GM23338 (cell line): Measurements from ENCODE around the gene C1QTNF8.

Experiments
- CREB1 ChIP-seq: fragments of 250-450 bp; sonication (Bioruptor Pico); IDR thresholded peaks from 2 replicates; pipeline ENCODE4 v1.5.0; 2020; ENCODE audit warnings: low read depth, mild to moderate bottlenecking, moderate library complexity
- EZH2 ChIP-seq: fragments of 200-600 bp; sonication (generic); IDR thresholded peaks from one replicate; pipeline ENCODE4 v1.8.0; 2017; ENCODE audit warnings: antibody characterized with exemption, mild to moderate bottlenecking, low read depth; ENCODE audit not compliant: unreplicated experiment
- EZH2phosphoT487 ChIP-seq: fragments of 200-600 bp; sonication (generic); IDR thresholded peaks from one replicate; pipeline ENCODE4 v1.8.1; 2018; ENCODE audit warnings: antibody characterized with exemption; ENCODE audit not compliant: unreplicated experiment
- POLR2AphosphoS5 ChIP-seq: IDR thresholded peaks from 2 replicates; pipeline ENCODE4 v1.6.1; 2016; ENCODE audit warnings: antibody characterized with exemption, low read depth
- STAT1 ChIP-seq: IDR thresholded peaks from one replicate; pipeline ENCODE4 v1.6.1; 2016; ENCODE audit warnings: antibody characterized with exemption; ENCODE audit not compliant: unreplicated experiment
- TF ChIP-seq, protein P1 (sequence below), 2 experiments: fragments of 200-600 bp in 1 of 2; sonication (generic) in 1 of 2; conservative IDR thresholded peaks; 2 replicates each; pipeline versions ENCODE4 v1.5.1 to v1.6.1; 2016 to 2017; ENCODE audit warnings: antibody characterized with exemption in 2 of 2, low read depth in 2 of 2, mild to moderate bottlenecking in 2 of 2, moderate library complexity in 1 of 2
- TF ChIP-seq, protein P2 (sequence below): IDR thresholded peaks from one replicate; pipeline ENCODE4 v1.6.1; 2018; ENCODE audit warnings: antibody characterized with exemption; ENCODE audit not compliant: unreplicated experiment
- TF ChIP-seq, protein P3 (sequence below): IDR thresholded peaks from 2 replicates; pipeline ENCODE4 v1.6.1; 2016; ENCODE audit warnings: antibody characterized with exemption

DNA sequence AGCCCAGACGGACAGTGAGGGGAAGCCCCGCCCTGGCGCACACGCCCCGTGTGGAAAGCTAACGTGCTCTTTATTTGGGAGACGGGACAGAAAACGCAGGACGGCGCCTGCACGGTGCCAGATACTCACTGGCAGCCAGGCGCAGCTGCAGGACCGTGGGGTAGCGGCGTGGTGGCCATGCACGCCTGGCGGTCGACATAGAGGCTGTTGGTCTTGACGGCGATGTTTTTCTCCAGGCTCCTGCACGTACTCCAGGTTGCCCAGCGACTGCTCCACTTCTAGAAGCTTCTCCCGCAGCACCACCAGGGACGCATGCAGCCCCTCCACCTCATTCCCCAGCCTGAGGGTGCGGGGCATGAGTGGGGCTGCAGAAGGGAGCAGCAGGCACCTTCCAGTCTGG lies 5.1 kb upstream of the C1QTNF8 start:
- TF ChIP-seq EZH2 = no peak
- no peak for TF ChIP-seq POLR2AphosphoS5
- no peak for TF ChIP-seq EZH2phosphoT487
- TF ChIP-seq, protein P1, sequence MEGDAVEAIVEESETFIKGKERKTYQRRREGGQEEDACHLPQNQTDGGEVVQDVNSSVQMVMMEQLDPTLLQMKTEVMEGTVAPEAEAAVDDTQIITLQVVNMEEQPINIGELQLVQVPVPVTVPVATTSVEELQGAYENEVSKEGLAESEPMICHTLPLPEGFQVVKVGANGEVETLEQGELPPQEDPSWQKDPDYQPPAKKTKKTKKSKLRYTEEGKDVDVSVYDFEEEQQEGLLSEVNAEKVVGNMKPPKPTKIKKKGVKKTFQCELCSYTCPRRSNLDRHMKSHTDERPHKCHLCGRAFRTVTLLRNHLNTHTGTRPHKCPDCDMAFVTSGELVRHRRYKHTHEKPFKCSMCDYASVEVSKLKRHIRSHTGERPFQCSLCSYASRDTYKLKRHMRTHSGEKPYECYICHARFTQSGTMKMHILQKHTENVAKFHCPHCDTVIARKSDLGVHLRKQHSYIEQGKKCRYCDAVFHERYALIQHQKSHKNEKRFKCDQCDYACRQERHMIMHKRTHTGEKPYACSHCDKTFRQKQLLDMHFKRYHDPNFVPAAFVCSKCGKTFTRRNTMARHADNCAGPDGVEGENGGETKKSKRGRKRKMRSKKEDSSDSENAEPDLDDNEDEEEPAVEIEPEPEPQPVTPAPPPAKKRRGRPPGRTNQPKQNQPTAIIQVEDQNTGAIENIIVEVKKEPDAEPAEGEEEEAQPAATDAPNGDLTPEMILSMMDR (conservative IDR thresholded peaks at IDR 0.05; ENCODE audit: low read depth in 2 of 2) = no peak
- TF ChIP-seq CREB1 (CRISPR knock-in tag) = no peak
- TF ChIP-seq, protein P2, sequence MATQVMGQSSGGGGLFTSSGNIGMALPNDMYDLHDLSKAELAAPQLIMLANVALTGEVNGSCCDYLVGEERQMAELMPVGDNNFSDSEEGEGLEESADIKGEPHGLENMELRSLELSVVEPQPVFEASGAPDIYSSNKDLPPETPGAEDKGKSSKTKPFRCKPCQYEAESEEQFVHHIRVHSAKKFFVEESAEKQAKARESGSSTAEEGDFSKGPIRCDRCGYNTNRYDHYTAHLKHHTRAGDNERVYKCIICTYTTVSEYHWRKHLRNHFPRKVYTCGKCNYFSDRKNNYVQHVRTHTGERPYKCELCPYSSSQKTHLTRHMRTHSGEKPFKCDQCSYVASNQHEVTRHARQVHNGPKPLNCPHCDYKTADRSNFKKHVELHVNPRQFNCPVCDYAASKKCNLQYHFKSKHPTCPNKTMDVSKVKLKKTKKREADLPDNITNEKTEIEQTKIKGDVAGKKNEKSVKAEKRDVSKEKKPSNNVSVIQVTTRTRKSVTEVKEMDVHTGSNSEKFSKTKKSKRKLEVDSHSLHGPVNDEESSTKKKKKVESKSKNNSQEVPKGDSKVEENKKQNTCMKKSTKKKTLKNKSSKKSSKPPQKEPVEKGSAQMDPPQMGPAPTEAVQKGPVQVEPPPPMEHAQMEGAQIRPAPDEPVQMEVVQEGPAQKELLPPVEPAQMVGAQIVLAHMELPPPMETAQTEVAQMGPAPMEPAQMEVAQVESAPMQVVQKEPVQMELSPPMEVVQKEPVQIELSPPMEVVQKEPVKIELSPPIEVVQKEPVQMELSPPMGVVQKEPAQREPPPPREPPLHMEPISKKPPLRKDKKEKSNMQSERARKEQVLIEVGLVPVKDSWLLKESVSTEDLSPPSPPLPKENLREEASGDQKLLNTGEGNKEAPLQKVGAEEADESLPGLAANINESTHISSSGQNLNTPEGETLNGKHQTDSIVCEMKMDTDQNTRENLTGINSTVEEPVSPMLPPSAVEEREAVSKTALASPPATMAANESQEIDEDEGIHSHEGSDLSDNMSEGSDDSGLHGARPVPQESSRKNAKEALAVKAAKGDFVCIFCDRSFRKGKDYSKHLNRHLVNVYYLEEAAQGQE = no peak
- TF ChIP-seq, protein P3, sequence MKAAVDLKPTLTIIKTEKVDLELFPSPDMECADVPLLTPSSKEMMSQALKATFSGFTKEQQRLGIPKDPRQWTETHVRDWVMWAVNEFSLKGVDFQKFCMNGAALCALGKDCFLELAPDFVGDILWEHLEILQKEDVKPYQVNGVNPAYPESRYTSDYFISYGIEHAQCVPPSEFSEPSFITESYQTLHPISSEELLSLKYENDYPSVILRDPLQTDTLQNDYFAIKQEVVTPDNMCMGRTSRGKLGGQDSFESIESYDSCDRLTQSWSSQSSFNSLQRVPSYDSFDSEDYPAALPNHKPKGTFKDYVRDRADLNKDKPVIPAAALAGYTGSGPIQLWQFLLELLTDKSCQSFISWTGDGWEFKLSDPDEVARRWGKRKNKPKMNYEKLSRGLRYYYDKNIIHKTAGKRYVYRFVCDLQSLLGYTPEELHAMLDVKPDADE = no peak
- TF ChIP-seq STAT1 = no peak
